Ishikawa (cell line): ENCODE measurements around the gene SEMA3D.

Source experiments
- CEBPB ChIP-seq: IDR thresholded peaks from 2 replicates; pipeline ENCODE4 v1.6.1; 2012
- CREB1 ChIP-seq: IDR thresholded peaks from 2 replicates; pipeline ENCODE4 v1.6.1; 2012; ENCODE audit warnings: low read depth
- EGR1 ChIP-seq: IDR thresholded peaks from 2 replicates; pipeline ENCODE4 v1.6.1; 2012
- EP300 ChIP-seq: IDR thresholded peaks from 2 replicates; pipeline ENCODE4 v1.6.1; 2012; ENCODE audit warnings: borderline replicate concordance
- FOXM1 ChIP-seq: IDR thresholded peaks from 2 replicates; pipeline ENCODE4 v1.6.1; 2012; ENCODE audit warnings: low read depth, borderline replicate concordance
- MAX ChIP-seq: IDR thresholded peaks from 2 replicates; pipeline ENCODE4 v1.6.1; 2012
- NFIC ChIP-seq: IDR thresholded peaks from 2 replicates; pipeline ENCODE4 v1.6.1; 2012
- RAD21 ChIP-seq: IDR thresholded peaks from 2 replicates; pipeline ENCODE4 v1.6.1; 2012; ENCODE audit warnings: low read depth
- REST ChIP-seq: IDR thresholded peaks from 2 replicates; pipeline ENCODE4 v1.6.1; 2012; ENCODE audit warnings: low read depth, mild to moderate bottlenecking
- TAF1 ChIP-seq: IDR thresholded peaks from 2 replicates; pipeline ENCODE4 v1.6.1; 2012; ENCODE audit warnings: low read depth, mild to moderate bottlenecking
- TCF12 ChIP-seq: IDR thresholded peaks from 2 replicates; pipeline ENCODE4 v1.6.1; 2012; ENCODE audit warnings: low read depth
- TEAD4 ChIP-seq: IDR thresholded peaks from 2 replicates; pipeline ENCODE4 v1.6.1; 2012
- USF1 ChIP-seq: IDR thresholded peaks from 2 replicates; pipeline ENCODE4 v1.6.1; 2012
- YY1 ChIP-seq: IDR thresholded peaks from 2 replicates; pipeline ENCODE4 v1.6.1; 2012; ENCODE audit warnings: low read depth
- ZBTB7A ChIP-seq: IDR thresholded peaks from 2 replicates; pipeline ENCODE4 v1.6.1; 2012; ENCODE audit warnings: low read depth

Gene SEMA3D

GRCh38 chr7:85186083-85186520 is 754 bp downstream of the SEMA3D start:
- TF ChIP-seq ZBTB7A (peak; percentile 20; the same call in 1 of the 2 replicates), TCF12 (no peak), CREB1 (no peak), CEBPB (no peak)

- no peak for TF ChIP-seq CREB1
- TF ChIP-seq RAD21: peak; percentile 24; the same call in 1 of the 2 replicates
Measured at GRCh38 chr7:85185424-85186082, 1.3 kb downstream of the SEMA3D start.

GRCh38 chr7:85184599-85185423 is 2.0 kb downstream of the SEMA3D start:
- no peak for TF ChIP-seq ZBTB7A
- TF ChIP-seq TEAD4: no peak

GRCh38 chr7:85183296-85183695 is 3.6 kb downstream of the SEMA3D start:
- TF ChIP-seq TEAD4 (no peak), CEBPB (no peak), FOXM1 (no peak)

- TF ChIP-seq MAX: no peak
- TF ChIP-seq EP300: no peak
- TF ChIP-seq TAF1: no peak
- no peak for TF ChIP-seq NFIC
- TF ChIP-seq CEBPB: no peak
Measured at GRCh38 chr7:85178531-85179298, 8.1 kb downstream of the SEMA3D start.

- TF ChIP-seq USF1 (no peak), TEAD4 (no peak), CEBPB (no peak)
Measured at GRCh38 chr7:85177316-85177715, 9.5 kb downstream of the SEMA3D start.

GRCh38 chr7:85176197-85176596 is 10.7 kb downstream of the SEMA3D start:
- no peak for TF ChIP-seq ZBTB7A
- no peak for TF ChIP-seq USF1
- TF ChIP-seq YY1: no peak
- TF ChIP-seq TAF1: no peak
- no peak for TF ChIP-seq CEBPB
- TF ChIP-seq MAX: no peak
- no peak for TF ChIP-seq EGR1
- TF ChIP-seq REST: no peak
- no peak for TF ChIP-seq CREB1
- TF ChIP-seq TCF12: no peak
- no peak for TF ChIP-seq NFIC
- TF ChIP-seq RAD21: no peak
- TF ChIP-seq EP300: no peak
- TF ChIP-seq TEAD4: no peak
- TF ChIP-seq FOXM1: no peak

- TF ChIP-seq TAF1: no peak
- no peak for TF ChIP-seq REST
- no peak for TF ChIP-seq RAD21
- no peak for TF ChIP-seq MAX
- TF ChIP-seq EP300: no peak
- TF ChIP-seq ZBTB7A: no peak
- no peak for TF ChIP-seq NFIC
- no peak for TF ChIP-seq FOXM1
- no peak for TF ChIP-seq EGR1
- no peak for TF ChIP-seq TCF12
- TF ChIP-seq TEAD4: no peak
- TF ChIP-seq YY1: no peak
- no peak for TF ChIP-seq CEBPB
- no peak for TF ChIP-seq CREB1
- no peak for TF ChIP-seq USF1
Measured at GRCh38 chr7:85175217-85175616, 11.6 kb downstream of the SEMA3D start.
